Measurements from ENCODE around the gene SYVN1. TPM values are rescaled to one million over a fixed set of nuclear protein-coding genes. Genes with fewer than 3 reads are reported as not detected.

Gene SYVN1
- total RNA-seq, 1 donor from 2014 or later, result 69.0 TPM

DNA sequence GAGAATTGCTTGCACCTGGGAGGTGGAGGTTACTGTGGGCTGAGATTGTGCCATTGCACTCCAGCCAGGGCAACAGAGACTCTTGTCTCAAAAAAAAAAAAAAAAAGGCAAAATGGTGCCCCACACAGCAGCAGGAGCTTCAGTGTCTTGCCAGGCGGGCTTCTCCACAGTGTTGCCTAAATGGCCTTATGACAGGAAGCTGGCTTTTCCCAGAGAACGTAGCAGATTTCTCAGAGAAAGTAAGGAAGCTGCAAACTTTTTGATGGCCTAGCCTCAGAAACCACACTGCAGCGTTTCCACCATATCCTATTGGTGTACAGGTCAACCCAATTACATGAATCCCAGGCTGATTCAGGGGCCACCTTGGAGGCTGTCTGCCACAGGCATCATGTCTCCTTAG lies 23.0 kb upstream of the SYVN1 start:
- no peaks in the 10 kb centered on the region for H3K36me3 ChIP-seq
- TF ChIP-seq, protein P1, sequence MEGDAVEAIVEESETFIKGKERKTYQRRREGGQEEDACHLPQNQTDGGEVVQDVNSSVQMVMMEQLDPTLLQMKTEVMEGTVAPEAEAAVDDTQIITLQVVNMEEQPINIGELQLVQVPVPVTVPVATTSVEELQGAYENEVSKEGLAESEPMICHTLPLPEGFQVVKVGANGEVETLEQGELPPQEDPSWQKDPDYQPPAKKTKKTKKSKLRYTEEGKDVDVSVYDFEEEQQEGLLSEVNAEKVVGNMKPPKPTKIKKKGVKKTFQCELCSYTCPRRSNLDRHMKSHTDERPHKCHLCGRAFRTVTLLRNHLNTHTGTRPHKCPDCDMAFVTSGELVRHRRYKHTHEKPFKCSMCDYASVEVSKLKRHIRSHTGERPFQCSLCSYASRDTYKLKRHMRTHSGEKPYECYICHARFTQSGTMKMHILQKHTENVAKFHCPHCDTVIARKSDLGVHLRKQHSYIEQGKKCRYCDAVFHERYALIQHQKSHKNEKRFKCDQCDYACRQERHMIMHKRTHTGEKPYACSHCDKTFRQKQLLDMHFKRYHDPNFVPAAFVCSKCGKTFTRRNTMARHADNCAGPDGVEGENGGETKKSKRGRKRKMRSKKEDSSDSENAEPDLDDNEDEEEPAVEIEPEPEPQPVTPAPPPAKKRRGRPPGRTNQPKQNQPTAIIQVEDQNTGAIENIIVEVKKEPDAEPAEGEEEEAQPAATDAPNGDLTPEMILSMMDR (IDR thresholded peaks at IDR 0.05), result no peak
- ATAC-seq (peak; percentile 66), DNase-seq (no peak)
- no peaks in the 10 kb centered on the region for H3K9me3 ChIP-seq
- no peaks in the 10 kb centered on the region for H3K4me1 ChIP-seq
- intact Hi-C loops (cut with DNase I), result no loop called here
- no peak overlapping the region for H3K4me3 ChIP-seq
- no peaks in the 10 kb centered on the region for H3K27me3 ChIP-seq
- H3K27ac ChIP-seq, result no peak overlapping the region

DNA sequence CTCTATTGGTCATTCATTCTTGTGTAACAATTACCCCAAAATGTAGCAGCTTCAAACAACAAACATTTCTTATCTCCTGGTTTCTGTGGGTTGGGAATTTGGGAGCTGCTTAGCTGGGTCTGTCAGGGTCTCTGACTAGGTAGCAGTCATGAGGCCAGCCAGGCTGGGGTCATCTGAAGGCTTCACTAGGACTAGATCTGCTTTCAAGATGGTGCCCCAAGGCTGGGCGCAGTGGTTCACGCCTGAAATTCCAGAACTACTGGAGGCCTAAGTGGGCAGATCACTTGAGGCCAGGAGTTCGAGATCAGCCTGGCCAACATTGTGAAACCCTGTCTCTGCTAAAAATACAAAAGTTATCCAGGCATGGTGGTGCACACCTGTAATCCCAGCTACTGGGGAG lies 22.6 kb upstream of the SYVN1 start:
- no peak for ATAC-seq
- H3K27ac ChIP-seq, result no peak overlapping the region
- H3K4me1 ChIP-seq, result peaks cover under 1% of the 10 kb centered on the region
- no peaks in the 10 kb centered on the region for H3K36me3 ChIP-seq
- H3K9me3 ChIP-seq, result no peaks in the 10 kb centered on the region
- no peak for DNase-seq
- intact Hi-C loops (cut with DNase I), result no loop called here
- H3K27me3 ChIP-seq, result no peaks in the 10 kb centered on the region
- no peak overlapping the region for H3K4me3 ChIP-seq
- TF ChIP-seq, protein P1 (IDR thresholded peaks at IDR 0.05), result no peak

DNA sequence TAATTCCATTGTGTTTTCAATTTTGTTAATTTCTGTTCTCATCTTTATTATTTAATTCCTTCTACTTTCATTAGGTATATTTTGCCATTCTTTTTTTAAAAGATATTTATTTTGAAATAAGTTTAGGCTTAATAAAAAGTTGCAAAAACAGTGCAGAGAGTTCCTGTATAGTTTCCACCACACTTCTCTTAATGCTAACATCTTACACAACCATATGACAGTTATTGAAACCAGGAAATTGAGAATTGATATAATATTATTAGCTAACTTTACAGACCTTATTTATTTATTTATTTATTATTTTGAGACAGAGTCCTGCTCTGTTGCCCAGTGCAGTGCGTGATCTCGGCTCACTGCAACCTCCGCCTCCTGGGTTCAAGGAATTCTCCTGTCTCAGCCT lies 21.9 kb upstream of the SYVN1 start:
- DNase-seq, result no peak

DNA sequence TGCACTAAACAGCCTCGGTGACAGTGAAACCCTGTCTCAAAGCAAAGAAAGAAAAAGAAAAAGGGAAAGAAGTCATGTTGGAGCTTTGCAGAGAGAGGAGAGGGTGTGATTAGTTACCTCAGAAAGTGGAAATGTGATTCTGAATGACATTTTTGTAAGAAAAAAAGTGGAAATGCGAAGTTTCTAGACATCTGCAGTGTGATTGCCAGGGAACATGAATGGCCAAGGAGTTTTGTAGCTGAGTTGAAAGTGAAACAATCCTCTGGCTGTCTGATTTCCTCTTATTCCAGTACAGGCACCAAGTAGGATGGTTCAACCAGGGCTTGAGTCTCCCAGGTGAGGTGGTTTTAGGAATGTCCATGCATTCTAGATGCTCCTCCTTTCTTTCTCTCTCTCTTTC lies 17.8 kb upstream of the SYVN1 start:
- no peak overlapping the region for H3K4me3 ChIP-seq
- peaks cover 17% of the 10 kb centered on the region for H3K4me1 ChIP-seq
- no peak overlapping the region for H3K27ac ChIP-seq
- intact Hi-C loops (cut with DNase I), result no loop called here
- DNase-seq, result no peak
- H3K9me3 ChIP-seq, result no peaks in the 10 kb centered on the region
- ATAC-seq, result no peak
- TF ChIP-seq, protein P1 (IDR thresholded peaks at IDR 0.05), result no peak
- no peaks in the 10 kb centered on the region for H3K36me3 ChIP-seq
- no peaks in the 10 kb centered on the region for H3K27me3 ChIP-seq

More for the DNA sequence above, 21.9 kb upstream of the SYVN1 start:
- Histone ChIP-seq H3K27ac (no peak overlapping the region), H3K4me3 (no peak overlapping the region), H3K36me3 (no peaks in the 10 kb centered on the region), H3K4me1 (peaks cover 7% of the 10 kb centered on the region), H3K27me3 (no peaks in the 10 kb centered on the region), H3K9me3 (no peaks in the 10 kb centered on the region)
- no peak for ATAC-seq
- TF ChIP-seq, protein P1 (IDR thresholded peaks at IDR 0.05), result no peak
- intact Hi-C loops (cut with DNase I), result no loop called here

DNA sequence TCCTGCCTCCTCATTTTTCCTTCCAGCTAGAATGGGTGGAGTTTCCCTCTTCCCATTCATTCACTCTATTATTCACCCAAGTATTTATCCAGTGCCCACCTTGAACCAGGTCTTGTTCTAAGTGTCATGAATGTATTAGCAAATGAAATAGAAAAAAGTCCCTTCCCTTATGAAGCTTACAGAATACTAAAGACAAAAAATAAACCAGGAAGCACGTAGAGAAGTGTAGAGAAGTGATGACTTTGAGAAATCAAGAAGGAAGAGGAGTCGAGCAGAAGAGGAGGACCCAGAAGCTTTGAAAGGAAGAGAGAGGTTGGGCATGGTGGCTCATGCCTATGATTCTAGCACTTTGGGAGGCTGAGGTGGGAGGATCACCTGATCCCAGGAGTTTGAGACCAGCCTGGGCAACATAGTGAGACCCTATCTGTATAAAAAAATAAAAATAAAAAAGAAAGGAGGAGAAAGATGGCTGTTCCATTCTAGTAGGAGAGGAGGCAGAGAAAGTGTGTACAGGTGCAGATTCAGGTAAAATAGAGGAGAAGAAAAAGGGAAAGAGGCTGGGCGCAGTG lies 17.1 kb upstream of the SYVN1 start:
- H3K27me3 ChIP-seq, result no peaks in the 10 kb centered on the region
- H3K36me3 ChIP-seq, result no peaks in the 10 kb centered on the region
- no peak for DNase-seq
- ATAC-seq, result no peak
- H3K4me1 ChIP-seq, result peaks cover 17% of the 10 kb centered on the region
- intact Hi-C loops (cut with DNase I), result no loop called here
- TF ChIP-seq, protein P1 (IDR thresholded peaks at IDR 0.05), result no peak
- H3K4me3 ChIP-seq, result no peak overlapping the region
- no peaks in the 10 kb centered on the region for H3K9me3 ChIP-seq
- peak overlapping the region; percentile 71 for H3K27ac ChIP-seq
